Stimulated activated CD4-positive, alpha-beta T cell treated with anti-CD3 and anti-CD28 coated beads, Interleukin-4, amount 100 ng/mL, for 24 hours (primary cell): ENCODE results near the gene PRSS35.
A peak's percentile ranks its signal among the peaks of the same experiment; 100 is the strongest.
"Not testable (repeated sequence)": the region's sequence is repeated elsewhere in the genome, so short reads cannot be mapped to it uniquely, and the experiment has no call there.

Experiments used
- DNase-seq: peaks from one replicate; pipeline ENCODE4 v3.0.0-alpha.2; 2020

PRSS35 gene

GRCh38 chr6:83511901-83512681, at the start of gene PRSS35:
Gene PRSS35, plus strand, starts transcription at chr6:83512534. Its CDS starts 10,908 bp downstream, at chr6:83523442.
- DNase-seq, result no peak

DNA sequence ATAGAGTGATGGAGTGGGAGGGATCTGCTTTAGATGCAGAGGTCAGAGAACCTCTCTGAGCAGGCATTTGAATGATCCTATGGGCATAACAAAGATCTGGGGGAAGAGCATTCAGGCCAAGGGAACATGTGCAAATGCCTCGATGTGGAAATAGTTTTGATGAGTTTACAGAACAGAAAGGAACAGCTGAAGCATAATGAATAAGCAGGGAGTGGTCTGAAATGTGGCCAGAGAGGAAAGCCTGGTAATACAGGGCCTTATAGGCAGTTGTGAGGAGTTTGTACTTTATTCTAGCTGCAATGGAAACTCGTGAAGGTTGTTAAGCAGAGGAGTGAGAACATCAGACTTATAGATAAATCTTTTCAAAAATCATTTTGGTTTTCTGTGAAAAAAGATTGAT, 48.4 kb upstream of the PRSS35 start:
- no peak for DNase-seq

- DNase-seq, result no peak
These were observed 47.8 kb upstream of the PRSS35 start for GRCh38 chr6:83464381-83465140.

DNA sequence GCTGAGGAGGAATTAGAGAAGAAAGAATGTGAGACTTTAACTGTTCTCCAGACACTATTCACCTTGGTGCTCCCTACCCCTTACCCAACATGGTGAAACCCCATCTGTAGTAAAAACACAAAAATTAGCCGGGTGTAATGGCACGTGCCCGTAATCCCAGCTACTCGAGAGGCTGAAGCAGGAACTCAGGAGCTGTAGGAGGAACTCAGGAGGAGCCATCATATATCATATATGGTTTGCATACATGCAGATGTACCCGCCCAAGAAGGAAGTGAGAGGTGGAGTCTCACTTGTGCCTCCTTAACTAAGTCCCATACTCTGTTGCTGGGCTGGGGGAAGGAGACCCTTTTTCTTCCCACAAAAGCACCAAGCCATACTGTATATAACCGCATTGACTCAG, 46.0 kb upstream of the PRSS35 start:
- no peak for DNase-seq

- no peak for DNase-seq
These were observed 44.7 kb upstream of the PRSS35 start for GRCh38 chr6:83467620-83468036.

- DNase-seq, result no peak
These were observed 42.3 kb upstream of the PRSS35 start for GRCh38 chr6:83470001-83470400.

- DNase-seq, result no peak
These were observed 41.7 kb upstream of the PRSS35 start for GRCh38 chr6:83470587-83470986.

GRCh38 chr6:83472767-83473166, 39.6 kb upstream of the PRSS35 start:
- no peak for DNase-seq

DNA sequence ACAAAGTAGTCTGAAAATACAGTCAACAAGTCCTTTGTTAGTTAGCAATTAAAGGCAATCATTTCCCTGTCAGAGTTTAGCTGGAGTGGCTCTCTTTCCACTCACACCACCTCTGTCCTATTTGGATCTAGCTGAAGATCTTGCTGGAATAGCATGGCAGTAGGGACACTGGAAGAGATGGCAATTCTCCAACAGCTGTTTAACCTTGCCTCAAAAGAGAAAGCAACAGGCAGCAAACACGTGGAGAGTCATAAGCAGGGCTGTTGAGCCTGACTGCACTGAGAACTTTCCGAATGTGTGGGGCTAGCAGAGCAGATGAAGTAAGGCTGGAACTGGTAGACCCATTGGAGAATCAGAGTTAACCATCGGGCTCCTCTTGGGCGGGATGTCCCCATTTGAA, 38.0 kb upstream of the PRSS35 start:
- no peak for DNase-seq

DNA sequence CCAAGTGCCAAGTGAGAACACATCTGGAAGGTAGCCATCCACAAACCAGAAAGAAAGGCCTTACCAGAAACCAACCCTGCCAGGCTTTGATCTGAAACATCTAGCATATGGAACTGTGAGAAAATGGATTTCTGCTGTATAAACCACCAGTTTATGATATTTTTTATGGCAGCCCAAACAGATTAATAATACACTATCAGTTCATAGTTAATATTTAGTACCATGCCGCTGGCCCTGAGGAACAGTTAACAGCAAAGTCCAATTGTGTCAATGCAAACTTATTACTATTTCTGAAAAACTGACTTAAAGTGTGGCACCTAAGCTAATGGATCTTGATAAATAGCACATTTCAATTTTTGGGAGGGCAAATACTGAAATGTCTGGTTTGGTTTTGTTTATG, 35.4 kb upstream of the PRSS35 start:
- DNase-seq, result no peak

GRCh38 chr6:83479389-83479788, 32.9 kb upstream of the PRSS35 start:
- no peak for DNase-seq

- DNase-seq, result no peak
These were observed 31.9 kb upstream of the PRSS35 start for GRCh38 chr6:83480470-83480869.

DNA sequence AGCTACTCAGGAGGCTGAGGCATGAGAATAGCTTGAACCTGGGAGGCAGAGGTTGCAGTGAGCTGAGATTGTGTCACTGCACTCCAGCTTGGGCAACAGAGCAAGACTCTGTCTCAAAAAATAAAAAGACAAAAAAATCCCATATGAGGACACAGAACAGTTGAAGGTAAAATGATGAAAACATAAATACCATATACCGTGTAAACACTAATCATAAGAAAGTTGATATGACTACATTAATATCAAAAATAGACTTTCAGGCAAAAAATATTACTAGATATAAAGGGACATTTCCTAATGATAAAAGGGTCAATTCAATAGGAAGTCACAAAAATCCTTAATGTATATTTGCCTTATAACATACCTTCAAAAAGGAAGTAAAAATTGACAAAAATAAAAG, 30.4 kb upstream of the PRSS35 start:
- not testable (repeated sequence) for DNase-seq

DNA sequence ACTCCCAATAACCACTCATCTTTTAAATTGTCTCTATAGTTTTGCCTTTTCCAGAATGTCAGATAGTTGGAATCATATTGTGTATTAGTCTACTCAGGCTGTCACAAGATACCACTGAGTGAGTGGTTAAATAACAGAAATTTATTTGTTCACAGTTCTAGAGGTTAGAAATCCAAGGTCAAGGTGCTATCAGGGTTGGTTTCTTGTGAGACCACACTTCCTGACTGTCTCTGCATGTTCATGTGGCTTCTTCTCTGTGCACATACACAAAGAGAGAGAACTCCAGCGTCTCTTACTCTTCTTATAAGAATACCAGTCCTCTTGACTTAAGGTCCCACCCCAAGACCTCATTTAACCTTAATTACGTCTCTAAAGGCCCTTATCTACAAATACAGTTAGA, 23.9 kb upstream of the PRSS35 start:
- no peak for DNase-seq

- DNase-seq, result no peak
These were observed 23.5 kb upstream of the PRSS35 start for GRCh38 chr6:83488861-83489260.

DNA sequence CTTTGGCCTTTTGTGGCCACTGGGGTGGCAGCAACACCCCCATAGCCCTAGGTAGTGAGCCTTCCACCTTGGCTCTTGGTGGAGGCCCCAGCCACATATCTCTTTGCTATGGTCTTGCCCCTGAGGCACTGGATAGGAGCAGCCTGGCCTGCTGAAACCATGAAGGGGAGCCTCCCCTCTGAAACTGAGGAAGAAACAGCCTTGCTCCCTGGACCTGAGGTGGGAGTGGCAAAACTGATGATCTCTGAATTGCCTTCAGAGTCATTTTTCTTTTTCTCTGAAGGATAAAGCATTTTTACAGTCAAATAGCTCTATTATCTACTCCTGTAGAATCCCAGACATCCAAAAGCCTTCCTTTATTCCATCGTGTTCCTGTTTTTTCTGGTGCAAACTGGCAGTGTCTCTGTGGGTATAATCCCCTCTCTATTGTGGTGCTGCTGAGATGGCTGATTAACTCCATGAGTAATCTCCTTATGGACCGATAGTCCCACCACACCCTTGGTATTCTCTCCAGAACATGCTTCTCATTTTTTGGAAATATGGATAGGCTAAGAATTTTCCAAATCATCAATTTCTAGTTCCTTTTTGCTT, 22.0 kb upstream of the PRSS35 start:
- DNase-seq, result no peak

GRCh38 chr6:83505356-83505755, 7.0 kb upstream of the PRSS35 start:
- no peak for DNase-seq

DNA sequence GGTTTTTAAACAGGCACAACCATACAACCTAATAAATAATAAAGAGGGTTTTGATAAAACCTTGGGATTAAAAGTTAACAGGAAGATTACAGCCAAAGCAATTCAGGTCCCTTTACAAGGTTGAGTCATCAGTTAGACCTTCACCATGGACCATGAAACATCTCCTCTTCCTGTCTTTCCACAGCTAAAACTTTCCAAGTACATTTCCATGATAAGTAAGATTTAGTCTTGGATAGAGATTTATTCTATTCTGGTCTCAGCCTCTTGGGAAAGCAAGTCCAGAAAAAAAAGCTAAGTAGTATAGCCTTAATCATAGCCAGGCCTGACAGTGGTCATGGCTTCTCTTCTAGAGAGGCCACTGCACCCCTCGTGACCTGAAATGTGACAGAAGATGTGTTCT, 2.9 kb upstream of the PRSS35 start:
- no peak for DNase-seq

DNA sequence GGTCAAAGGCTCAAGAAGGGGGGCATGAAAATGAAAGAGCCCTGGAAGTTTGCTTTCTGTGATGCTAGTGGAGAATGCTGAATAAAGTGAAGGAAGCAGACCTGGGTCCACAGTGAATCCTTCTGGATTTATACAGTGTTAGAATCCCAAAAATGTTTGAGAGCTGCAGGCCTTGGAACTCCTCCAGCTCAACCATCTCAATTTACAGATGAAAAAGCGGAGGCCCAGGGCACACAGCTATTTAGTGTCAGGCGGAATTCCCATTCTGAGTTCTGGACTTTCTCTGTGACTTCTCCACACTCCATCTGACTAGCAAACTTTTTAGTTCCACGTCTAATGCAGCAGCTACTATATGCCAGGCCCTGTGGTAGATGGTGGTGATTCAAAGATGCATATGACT, 1.5 kb upstream of the PRSS35 start:
- no peak for DNase-seq

DNA sequence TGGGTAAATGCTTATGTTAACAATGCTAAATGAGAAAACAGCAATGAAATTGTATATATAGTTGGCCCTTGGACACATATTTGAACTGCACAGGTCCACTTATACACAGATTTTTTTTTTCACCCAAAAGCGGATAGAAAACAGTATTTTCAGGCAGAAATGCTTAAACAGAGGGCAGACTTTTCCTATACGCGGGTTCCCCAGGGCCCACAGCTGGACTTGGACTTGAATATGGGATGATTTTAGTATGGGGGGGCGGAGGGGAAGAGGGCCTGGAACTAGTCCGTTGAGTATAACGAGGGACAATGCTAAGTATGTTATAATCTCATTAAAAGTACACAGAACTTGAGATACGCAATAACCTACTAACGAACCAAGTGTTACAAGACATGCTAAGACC, 1.1 kb upstream of the PRSS35 start:
- no peak for DNase-seq

- no peak for DNase-seq
These were observed 2.1 kb downstream of the PRSS35 start for GRCh38 chr6:83514466-83514865.

GRCh38 chr6:83514866-83515466, 2.6 kb downstream of the PRSS35 start:
- peak; percentile 29 for DNase-seq

GRCh38 chr6:83517500-83517899, 5.2 kb downstream of the PRSS35 start:
- no peak for DNase-seq
